Neural progenitor cell (in vitro differentiated cells): ENCODE measurements around the gene ROPN1B.
"Not testable (repeated sequence)": the region's sequence is repeated elsewhere in the genome, so short reads cannot be mapped to it uniquely, and the experiment has no call there.

Experiments used
- EZH2 ChIP-seq: fragments of 200-600 bp; sonication (generic); IDR thresholded peaks from 2 replicates; pipeline ENCODE4 v1.6.1; 2017; ENCODE audit warnings: antibody characterized with exemption, mild to moderate bottlenecking, moderate library complexity
- TF ChIP-seq, protein P1 (sequence below): fragments of 200-600 bp; sonication (generic); IDR thresholded peaks from 2 replicates; pipeline ENCODE4 v1.5.1; 2017; ENCODE audit warnings: antibody characterized with exemption, mild to moderate bottlenecking

DNA sequence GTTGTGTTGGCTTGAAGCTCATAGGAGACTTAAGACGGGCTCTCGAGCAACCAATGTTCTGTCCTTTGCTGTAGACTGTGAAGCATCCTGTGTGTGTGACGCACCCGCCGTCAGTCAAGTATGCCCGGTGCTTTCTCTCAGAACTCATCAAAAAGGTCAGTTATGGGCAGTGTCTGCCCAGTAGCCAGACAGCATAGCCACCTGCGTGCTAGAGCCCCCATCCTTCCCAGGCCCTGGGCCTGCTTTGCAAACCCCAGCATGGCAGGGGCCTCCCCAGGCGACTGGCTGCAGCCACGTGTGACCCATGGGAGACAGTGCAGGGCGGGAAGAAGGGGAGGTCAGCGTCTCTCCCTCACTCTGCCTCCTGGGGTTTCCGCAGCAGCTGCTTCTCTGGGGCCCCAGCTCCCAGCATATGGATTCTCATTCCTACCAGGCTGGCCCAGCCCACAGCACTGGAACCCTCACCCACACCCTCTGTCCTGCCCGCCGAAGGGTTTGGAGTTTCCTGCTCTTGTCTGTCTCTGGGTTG, 48.2 kb upstream of the ROPN1B start:
- TF ChIP-seq, protein P1, sequence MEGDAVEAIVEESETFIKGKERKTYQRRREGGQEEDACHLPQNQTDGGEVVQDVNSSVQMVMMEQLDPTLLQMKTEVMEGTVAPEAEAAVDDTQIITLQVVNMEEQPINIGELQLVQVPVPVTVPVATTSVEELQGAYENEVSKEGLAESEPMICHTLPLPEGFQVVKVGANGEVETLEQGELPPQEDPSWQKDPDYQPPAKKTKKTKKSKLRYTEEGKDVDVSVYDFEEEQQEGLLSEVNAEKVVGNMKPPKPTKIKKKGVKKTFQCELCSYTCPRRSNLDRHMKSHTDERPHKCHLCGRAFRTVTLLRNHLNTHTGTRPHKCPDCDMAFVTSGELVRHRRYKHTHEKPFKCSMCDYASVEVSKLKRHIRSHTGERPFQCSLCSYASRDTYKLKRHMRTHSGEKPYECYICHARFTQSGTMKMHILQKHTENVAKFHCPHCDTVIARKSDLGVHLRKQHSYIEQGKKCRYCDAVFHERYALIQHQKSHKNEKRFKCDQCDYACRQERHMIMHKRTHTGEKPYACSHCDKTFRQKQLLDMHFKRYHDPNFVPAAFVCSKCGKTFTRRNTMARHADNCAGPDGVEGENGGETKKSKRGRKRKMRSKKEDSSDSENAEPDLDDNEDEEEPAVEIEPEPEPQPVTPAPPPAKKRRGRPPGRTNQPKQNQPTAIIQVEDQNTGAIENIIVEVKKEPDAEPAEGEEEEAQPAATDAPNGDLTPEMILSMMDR = not testable (repeated sequence)
- TF ChIP-seq EZH2 = not testable (repeated sequence)
